MM.1S (cell line): ENCODE results near the gene CCDC117.

ENCODE experiments used
- DNase-seq: peaks from one replicate; pipeline ENCODE4 v3.0.0-alpha.2; 2015
- H2AFZ ChIP-seq: fragments of 300-600 bp; sonication (generic); 2 replicates; pipeline ENCODE4 v1.6.0; 2016; ENCODE audit warnings: antibody characterized with exemption, low read length
- H3F3A ChIP-seq: fragments of 300-600 bp; sonication (generic); 2 replicates; pipeline ENCODE4 v1.6.1; 2016; ENCODE audit warnings: mild to moderate bottlenecking, antibody characterized with exemption, low read length, moderate library complexity, mixed read lengths; ENCODE audit not compliant: insufficient read depth
- H3K27ac ChIP-seq: fragments of 300-600 bp; sonication (generic); 2 replicates; pipeline ENCODE4 v1.5.1; 2016; ENCODE audit warnings: mild to moderate bottlenecking, low read length
- H3K27me3 ChIP-seq: fragments of 300-600 bp; sonication (generic); replicated peaks from 2 replicates; pipeline ENCODE4 v1.6.0; 2016; ENCODE audit warnings: low read length; ENCODE audit not compliant: insufficient read depth
- H3K36me3 ChIP-seq: fragments of 300-600 bp; sonication (generic); replicated peaks from 2 replicates; pipeline ENCODE4 v1.6.1; 2016; ENCODE audit warnings: mild to moderate bottlenecking, low read length, mixed read lengths; ENCODE audit not compliant: insufficient read depth
- H3K4me1 ChIP-seq: fragments of 300-600 bp; sonication (generic); 2 replicates; pipeline ENCODE4 v1.6.1; 2016; ENCODE audit warnings: low read length, mixed read lengths
- H3K4me2 ChIP-seq: fragments of 300-600 bp; sonication (generic); 2 replicates; pipeline ENCODE4 v1.6.0; 2016; ENCODE audit warnings: low read depth, low read length
- H3K4me3 ChIP-seq: fragments of 300-600 bp; sonication (generic); 2 replicates; pipeline ENCODE4 v1.5.1; 2016; ENCODE audit warnings: low read length, mixed read lengths
- H3K79me2 ChIP-seq: fragments of 300-600 bp; sonication (generic); 2 replicates; pipeline ENCODE4 v1.6.1; 2016; ENCODE audit warnings: mixed run types, low read length, mixed read lengths
- H3K9ac ChIP-seq: fragments of 300-600 bp; sonication (generic); 2 replicates; pipeline ENCODE4 v1.6.1; 2016; ENCODE audit warnings: low read length, mixed read lengths
- H3K9me2 ChIP-seq: fragments of 300-600 bp; sonication (generic); replicated peaks from 2 replicates; pipeline ENCODE4 v1.6.1; 2016; ENCODE audit warnings: mild to moderate bottlenecking, low read length, mixed read lengths; ENCODE audit not compliant: insufficient read depth
- H3K9me3 ChIP-seq: fragments of 300-600 bp; sonication (generic); replicated peaks from 2 replicates; pipeline ENCODE4 v1.6.1; 2016; ENCODE audit warnings: mild to moderate bottlenecking, low read length, mixed read lengths; ENCODE audit not compliant: insufficient read depth
- H4K20me1 ChIP-seq: fragments of 300-600 bp; sonication (generic); 2 replicates; pipeline ENCODE4 v1.6.1; 2016; ENCODE audit warnings: mild to moderate bottlenecking, low read length, moderate library complexity, mixed read lengths; ENCODE audit not compliant: insufficient read depth
- EZH2 ChIP-seq: fragments of 300-600 bp; sonication (generic); optimal IDR thresholded peaks from 2 replicates; pipeline ENCODE3; 2017; ENCODE audit warnings: low read depth, mild to moderate bottlenecking, antibody characterized with exemption, low read length, mixed read lengths
- EZH2phosphoT487 ChIP-seq: fragments of 300-600 bp; sonication (generic); IDR thresholded peaks from 2 replicates; pipeline ENCODE4 v1.6.1; 2018; ENCODE audit warnings: antibody characterized with exemption, low read length
- TF ChIP-seq, protein P1 (sequence below): fragments of 300-600 bp; sonication (generic); IDR thresholded peaks from 2 replicates; pipeline ENCODE4 v1.5.1; 2016; ENCODE audit warnings: antibody characterized with exemption, low read length, mixed read lengths

CCDC117 gene

DNA sequence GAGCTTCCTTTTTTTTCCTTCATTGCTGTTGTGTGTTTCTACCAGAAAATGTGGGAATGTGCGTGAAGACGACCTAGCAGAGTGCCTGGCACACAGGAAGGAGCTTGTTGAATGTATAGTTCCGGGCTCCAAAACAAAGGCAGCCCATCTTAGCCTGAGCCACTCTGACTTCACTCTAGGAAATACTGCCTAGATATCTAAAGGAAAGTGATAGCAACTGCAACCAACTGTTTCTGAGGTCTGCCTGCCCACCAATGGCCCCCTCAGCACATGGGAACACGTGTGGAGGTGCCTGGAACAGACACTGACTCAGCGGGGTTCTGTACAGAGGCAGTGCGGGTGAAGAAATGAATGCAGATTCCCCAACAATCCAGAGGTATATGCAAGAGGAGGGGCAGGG lies 42.6 kb downstream of the CCDC117 start:
- Histone ChIP-seq H3K4me2 (no peak overlapping the region), H3K9ac (no peak overlapping the region), H3K27me3 (no peaks in the 10 kb centered on the region), H3K79me2 (peaks cover 17% of the 10 kb centered on the region; the same call in 1 of the 2 replicates), H3K9me2 (no peaks in the 10 kb centered on the region), H3K4me3 (no peak overlapping the region), H3K27ac (peak overlapping the region; percentile 99; the same call in 1 of the 2 replicates), H3K4me1 (peaks cover 88% of the 10 kb centered on the region), H3K36me3 (no peaks in the 10 kb centered on the region), H3F3A (peaks cover 62% of the 10 kb centered on the region), H2AFZ (no peak overlapping the region), H3K9me3 (no peaks in the 10 kb centered on the region), H4K20me1 (no peaks in the 10 kb centered on the region)
- DNase-seq, result no peak
- TF ChIP-seq EZH2phosphoT487 (no peak), EZH2 (no peak)
- TF ChIP-seq, protein P1, sequence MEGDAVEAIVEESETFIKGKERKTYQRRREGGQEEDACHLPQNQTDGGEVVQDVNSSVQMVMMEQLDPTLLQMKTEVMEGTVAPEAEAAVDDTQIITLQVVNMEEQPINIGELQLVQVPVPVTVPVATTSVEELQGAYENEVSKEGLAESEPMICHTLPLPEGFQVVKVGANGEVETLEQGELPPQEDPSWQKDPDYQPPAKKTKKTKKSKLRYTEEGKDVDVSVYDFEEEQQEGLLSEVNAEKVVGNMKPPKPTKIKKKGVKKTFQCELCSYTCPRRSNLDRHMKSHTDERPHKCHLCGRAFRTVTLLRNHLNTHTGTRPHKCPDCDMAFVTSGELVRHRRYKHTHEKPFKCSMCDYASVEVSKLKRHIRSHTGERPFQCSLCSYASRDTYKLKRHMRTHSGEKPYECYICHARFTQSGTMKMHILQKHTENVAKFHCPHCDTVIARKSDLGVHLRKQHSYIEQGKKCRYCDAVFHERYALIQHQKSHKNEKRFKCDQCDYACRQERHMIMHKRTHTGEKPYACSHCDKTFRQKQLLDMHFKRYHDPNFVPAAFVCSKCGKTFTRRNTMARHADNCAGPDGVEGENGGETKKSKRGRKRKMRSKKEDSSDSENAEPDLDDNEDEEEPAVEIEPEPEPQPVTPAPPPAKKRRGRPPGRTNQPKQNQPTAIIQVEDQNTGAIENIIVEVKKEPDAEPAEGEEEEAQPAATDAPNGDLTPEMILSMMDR, result no peak

DNA sequence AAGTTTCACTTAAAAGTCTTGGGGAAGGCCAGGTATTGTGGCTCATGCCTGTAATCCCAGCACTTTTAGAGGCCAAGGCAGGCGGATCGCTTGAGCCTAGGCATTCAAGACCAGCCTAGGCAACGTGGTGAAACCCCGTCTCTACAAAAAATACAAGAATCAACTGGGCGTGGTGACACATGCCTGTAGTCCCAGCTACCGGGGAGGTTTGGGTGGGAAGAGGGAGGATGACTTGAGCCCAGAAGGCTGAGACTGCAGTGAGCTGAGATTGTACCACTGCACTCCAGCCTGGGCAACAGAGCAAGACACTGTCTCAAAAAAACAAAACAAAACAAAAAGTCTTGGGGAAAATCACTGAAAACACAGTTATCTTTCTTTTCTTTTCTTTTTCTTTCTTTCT lies 43.2 kb downstream of the CCDC117 start:
- H3K4me2 ChIP-seq, result no peak overlapping the region
- no peak overlapping the region for H2AFZ ChIP-seq
- no peaks in the 10 kb centered on the region for H3K27me3 ChIP-seq
- H3K9me2 ChIP-seq, result no peaks in the 10 kb centered on the region
- H3K9me3 ChIP-seq, result no peaks in the 10 kb centered on the region
- peak overlapping the region; percentile 99; the same call in 1 of the 2 replicates for H3K27ac ChIP-seq
- H3K4me1 ChIP-seq, result peaks cover 91% of the 10 kb centered on the region
- no peaks in the 10 kb centered on the region for H3K36me3 ChIP-seq
- H3F3A ChIP-seq, result peaks cover 63% of the 10 kb centered on the region
- no peak for DNase-seq
- TF ChIP-seq EZH2 (no peak), EZH2phosphoT487 (no peak)
- TF ChIP-seq, protein P1, result no peak
- no peak overlapping the region for H3K4me3 ChIP-seq
- no peaks in the 10 kb centered on the region for H4K20me1 ChIP-seq
- H3K9ac ChIP-seq, result no peak overlapping the region
- H3K79me2 ChIP-seq, result peaks cover 16% of the 10 kb centered on the region

DNA sequence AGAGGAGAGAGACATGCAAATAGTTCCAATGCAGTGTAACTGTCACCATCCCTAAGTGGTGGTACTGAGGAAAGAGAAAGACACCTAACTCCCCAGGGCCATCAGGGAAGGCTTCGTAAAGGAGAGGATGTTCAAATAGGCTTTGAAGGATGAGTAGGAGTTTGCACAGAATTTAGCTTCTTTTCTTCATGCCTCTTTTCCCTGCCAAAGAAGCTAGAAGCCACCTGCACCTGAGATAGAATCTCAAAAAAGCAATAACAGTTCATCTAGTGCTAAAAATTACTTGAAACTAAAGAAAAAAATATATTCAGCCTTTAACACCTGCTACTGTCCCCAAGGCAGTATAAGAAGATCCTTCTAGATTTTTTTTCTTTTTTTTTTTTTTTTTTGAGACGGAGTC lies 44.6 kb downstream of the CCDC117 start:
- peak overlapping the region; percentile 77 for H3K4me2 ChIP-seq
- peaks cover 92% of the 10 kb centered on the region for H3K4me1 ChIP-seq

More for the DNA sequence above, 44.6 kb downstream of the CCDC117 start:
- no peaks in the 10 kb centered on the region for H3K27me3 ChIP-seq
- peak overlapping the region; percentile 57; the same call in 1 of the 2 replicates for H3K9ac ChIP-seq
- no peak overlapping the region for H2AFZ ChIP-seq
- no peak for TF ChIP-seq EZH2
- no peak for TF ChIP-seq EZH2phosphoT487
- TF ChIP-seq, protein P1, result no peak
- H3K4me3 ChIP-seq, result peak overlapping the region; percentile 11; the same call in 1 of the 2 replicates
- H3K9me2 ChIP-seq, result no peaks in the 10 kb centered on the region
- H4K20me1 ChIP-seq, result no peaks in the 10 kb centered on the region
- DNase-seq, result peak; percentile 54
- H3K9me3 ChIP-seq, result no peaks in the 10 kb centered on the region
- H3K27ac ChIP-seq, result peak overlapping the region; percentile 99
- no peaks in the 10 kb centered on the region for H3K36me3 ChIP-seq
- peaks cover 26% of the 10 kb centered on the region for H3K79me2 ChIP-seq
- H3F3A ChIP-seq, result peaks cover 63% of the 10 kb centered on the region
